ENCODE measurements around the gene MTUS2.
"Not testable (repeated sequence)": the region's sequence is repeated elsewhere in the genome, so short reads cannot be mapped to it uniquely, and the experiment has no call there.

MTUS2 gene

DNA sequence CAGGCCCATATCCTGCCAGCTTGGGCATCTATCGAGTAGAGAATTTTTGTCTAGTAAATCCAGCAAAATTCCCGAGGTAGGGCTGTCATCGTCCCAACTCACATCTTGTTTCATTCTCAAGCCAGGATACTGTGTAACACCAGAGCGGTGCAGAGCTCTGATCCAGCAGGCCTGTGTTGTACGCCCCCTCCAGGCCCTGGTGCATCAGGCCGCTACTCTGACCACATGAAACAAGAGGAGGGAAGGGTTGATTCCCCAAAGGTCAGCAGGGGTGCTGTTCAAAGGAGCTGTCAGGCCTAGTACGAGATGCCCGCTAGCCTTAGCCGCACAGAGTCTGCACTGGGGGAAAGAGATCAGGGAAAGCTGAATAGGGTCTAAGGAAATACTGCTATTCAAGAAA, 499.3 kb downstream of the MTUS2 start:
- TF ChIP-seq, protein P1, sequence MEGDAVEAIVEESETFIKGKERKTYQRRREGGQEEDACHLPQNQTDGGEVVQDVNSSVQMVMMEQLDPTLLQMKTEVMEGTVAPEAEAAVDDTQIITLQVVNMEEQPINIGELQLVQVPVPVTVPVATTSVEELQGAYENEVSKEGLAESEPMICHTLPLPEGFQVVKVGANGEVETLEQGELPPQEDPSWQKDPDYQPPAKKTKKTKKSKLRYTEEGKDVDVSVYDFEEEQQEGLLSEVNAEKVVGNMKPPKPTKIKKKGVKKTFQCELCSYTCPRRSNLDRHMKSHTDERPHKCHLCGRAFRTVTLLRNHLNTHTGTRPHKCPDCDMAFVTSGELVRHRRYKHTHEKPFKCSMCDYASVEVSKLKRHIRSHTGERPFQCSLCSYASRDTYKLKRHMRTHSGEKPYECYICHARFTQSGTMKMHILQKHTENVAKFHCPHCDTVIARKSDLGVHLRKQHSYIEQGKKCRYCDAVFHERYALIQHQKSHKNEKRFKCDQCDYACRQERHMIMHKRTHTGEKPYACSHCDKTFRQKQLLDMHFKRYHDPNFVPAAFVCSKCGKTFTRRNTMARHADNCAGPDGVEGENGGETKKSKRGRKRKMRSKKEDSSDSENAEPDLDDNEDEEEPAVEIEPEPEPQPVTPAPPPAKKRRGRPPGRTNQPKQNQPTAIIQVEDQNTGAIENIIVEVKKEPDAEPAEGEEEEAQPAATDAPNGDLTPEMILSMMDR (IDR thresholded peaks at IDR 0.05; ENCODE audit: low read depth, low read length), result no peak
- DNase-seq (ENCODE audit: extremely low read depth, low read depth), result no peak

DNA sequence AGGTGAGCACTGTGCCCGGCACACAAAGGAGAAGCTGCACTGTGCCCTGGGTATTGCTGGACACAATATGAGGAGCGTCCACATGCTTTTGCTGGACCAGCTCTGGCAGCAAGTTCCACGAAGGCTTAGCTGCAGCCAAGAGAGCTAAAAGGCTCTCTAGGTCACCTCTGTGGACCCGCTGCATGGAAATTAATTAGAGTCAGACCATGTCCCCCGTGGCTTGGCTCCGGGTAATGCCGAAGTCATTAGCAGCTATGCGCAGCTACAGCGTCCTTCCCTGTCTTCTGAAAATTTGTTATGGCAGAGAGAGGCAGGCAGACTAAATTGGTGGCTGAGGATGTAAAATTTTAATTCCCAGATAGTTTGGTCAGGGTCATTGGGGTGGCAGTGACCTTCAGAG, 503.8 kb downstream of the MTUS2 start:
- TF ChIP-seq, protein P1 (IDR thresholded peaks at IDR 0.05; ENCODE audit: low read depth, low read length), result no peak
- no peak for DNase-seq (ENCODE audit: extremely low read depth, low read depth)

DNA sequence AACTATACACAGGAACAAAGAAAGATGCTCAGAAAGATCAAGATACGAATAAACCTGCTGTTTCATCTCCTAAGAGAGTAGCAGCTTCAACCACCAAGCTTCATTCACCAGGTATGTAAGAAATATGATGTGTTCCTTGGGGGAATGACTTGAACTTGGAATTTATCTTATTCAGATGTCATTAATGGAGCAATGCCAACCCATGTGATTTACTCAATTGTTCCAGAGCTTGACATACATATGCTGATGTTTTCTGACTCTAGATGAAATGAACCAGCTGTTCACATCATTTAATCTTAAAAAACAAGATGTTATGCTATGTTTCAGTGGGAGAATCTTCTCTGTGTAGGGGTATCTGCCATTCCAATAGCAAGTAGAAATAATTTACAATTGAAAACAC, 504.5 kb downstream of the MTUS2 start:
- TF ChIP-seq, protein P1 (IDR thresholded peaks at IDR 0.05; ENCODE audit: low read depth, low read length), result no peak
- no peak for DNase-seq (ENCODE audit: extremely low read depth, low read depth)

DNA sequence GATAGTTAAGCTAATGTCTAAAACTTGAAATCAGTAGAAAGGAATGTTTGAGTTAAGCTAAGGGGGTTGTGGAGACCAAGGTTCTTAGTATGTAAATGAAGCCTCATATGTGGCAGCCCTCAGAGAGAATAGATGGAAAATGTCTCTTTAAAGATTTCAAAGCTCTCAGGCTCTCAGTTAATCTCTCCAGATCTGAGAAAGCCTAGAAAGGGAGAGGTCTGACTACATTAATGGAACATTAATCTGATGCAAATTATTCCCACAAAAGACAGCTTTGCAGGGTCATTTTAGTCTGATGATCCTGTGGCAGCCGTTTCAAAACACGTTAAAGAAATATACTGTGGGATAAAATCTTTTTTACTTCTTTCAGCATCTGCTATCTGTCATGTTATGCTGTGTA, 508.4 kb downstream of the MTUS2 start:
- no peak for DNase-seq (ENCODE audit: extremely low read depth, low read depth)
- TF ChIP-seq, protein P1 (IDR thresholded peaks at IDR 0.05; ENCODE audit: low read depth, low read length), result no peak

DNA sequence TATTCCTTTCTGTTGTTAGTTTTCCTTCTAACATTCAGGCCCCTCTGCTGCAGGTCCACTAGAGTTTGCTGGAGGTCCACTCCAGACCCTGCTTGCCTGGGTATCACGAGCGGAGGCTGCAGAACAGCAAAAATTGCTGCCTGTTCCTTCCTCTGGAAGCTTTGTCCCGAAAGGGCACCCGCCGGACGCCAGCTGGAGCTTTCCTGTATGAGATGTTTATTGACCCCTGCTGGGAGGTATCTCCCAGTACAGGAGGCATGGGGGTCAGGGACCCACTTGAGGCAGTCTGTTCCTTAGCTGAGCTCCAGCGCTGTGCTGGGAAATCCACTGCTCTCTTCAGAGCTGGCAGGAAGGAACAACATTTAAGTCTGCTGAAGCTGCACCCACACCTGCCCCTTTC, 516.2 kb downstream of the MTUS2 start:
- no peak for DNase-seq (ENCODE audit: extremely low read depth, low read depth)
- TF ChIP-seq, protein P1 (IDR thresholded peaks at IDR 0.05; ENCODE audit: low read depth, low read length), result no peak

DNA sequence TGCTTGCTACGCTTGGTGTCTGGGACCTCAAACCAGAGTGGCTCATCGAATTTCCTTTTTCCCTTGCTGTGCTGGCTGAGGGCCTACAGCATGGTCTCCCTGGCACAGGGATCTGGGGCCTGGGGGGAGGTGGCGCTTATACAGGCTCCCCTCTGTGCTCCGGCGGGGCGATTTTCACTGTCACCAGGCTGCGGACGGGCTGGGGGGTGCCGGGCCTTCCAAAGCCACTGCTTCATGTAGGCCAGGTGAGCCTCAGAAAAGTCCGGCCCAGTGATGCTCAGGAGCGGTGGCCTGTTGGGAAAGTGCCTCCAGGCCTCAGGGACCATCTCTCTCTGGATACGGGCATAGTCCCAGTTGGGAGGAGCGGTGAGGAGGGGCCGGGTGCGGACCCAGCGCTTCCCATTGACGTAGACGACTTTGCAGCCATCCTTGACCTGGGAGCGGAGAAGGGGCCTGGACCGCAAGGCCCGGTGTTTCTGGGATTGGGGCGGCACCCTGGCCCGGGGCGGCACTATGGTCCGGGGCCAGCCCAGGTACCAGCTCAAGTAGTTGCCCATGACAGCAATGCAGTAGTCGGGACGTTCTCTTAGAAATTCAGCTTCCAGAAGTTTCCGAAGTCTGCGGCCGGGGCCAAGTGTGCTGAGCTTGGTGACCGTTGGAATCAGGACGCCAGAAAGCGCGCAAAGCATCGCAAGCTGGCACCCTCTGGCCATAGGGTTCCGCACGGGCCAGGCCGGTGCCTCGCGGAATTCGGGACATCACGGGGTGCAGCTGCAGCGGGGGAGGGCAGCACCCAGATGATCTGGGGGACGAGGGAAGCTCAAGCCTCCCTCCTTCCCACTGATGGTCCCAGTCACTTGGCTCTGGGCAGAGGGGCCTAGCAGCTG, 519.5 kb downstream of the MTUS2 start:
- no peak for DNase-seq (ENCODE audit: extremely low read depth, low read depth)

DNA sequence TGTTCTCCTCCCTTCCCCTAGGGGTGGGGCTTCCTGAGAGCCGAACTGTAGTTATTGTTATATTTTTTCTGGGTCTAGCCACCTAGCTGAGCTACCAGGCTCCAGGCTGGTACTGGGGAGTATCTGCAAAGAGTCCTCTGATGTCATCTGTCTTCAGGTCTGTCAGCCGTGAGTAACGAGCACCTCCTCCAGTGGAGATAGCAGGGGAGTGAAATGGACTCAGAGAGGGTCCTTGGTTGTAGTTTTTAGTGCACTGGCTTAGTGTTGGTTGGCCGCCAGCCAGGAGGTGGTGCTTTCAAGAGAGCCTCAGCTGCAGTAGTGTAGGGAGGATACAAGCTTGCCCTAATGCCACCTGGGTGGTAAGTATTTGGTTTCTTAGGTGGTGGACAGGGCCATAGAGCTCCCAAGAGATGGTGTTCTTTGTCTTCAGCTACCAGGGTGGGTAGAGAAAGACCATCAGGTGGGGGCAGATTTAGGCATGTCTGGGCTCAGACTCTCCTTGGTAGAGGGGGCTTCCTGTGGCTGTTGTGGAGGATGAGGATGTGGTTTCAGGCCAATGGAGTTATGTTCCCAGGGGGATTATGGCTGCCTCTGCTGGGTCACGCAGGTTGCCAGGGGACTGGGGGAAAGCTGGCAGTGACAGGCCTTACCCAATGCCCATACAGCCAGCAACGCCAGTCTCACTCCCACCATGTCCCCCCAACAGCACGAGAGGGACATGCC, 525.9 kb downstream of the MTUS2 start:
- DNase-seq (ENCODE audit: extremely low read depth, low read depth), result not testable (repeated sequence)

More for the DNA sequence above, 519.5 kb downstream of the MTUS2 start:
- TF ChIP-seq, protein P1 (IDR thresholded peaks at IDR 0.05; ENCODE audit: low read depth, low read length), result no peak

Measured in AG09319 (cell line).